GM12878 (cell line): ENCODE measurements around the gene ZC3H7B. TPM values are rescaled to one million over a fixed set of nuclear protein-coding genes. Genes with fewer than 3 reads are reported as not detected.

Source experiments
- ATAC-seq: fragments of 200-7000 bp; cut with Tn5 transposase; 3 replicates; pipeline ENCODE4 v1.9.1; 2020; ENCODE audit warnings: mild to moderate bottlenecking, moderate library complexity
- BruUV-seq: library from RNA; stranded (reverse); fragments of 400-500 nt; replicated peaks from 2 replicates; lab custom pipeline; 2021; lab: Mats Ljungman, UMichigan
- CTCF ChIA-PET: fragments of 300-600 bp; sonication (Branson Sonifier 250); formaldehyde crosslinking; extraction: SDS; loops from one replicate; lab custom pipeline; 2021; ENCODE audit warnings: inconsistent platforms; lab: Yijun Ruan, JAX
- POLR2A ChIA-PET: fragments of 350-600 bp; formaldehyde crosslinking; extraction: SDS; loops from one replicate; lab custom pipeline; 2021; ENCODE audit warnings: inconsistent platforms; lab: Charles Lee
- RAD21 ChIA-PET: fragments of 300-600 bp; sonication (Branson Sonifier 250); formaldehyde crosslinking; loops from one replicate; lab custom pipeline; 2023; ENCODE audit warnings: antibody characterized with exemption; ENCODE audit not compliant: unreplicated experiment; lab: Charles Lee
- SMC1A ChIA-PET: fragments of 300-600 bp; sonication (Branson Sonifier 250); formaldehyde crosslinking; loops from one replicate; lab custom pipeline; 2023; ENCODE audit not compliant: unreplicated experiment, uncharacterized antibody; lab: Charles Lee
- DNase-seq: peaks from one replicate; pipeline ENCODE4 v3.0.0-alpha.2; 2011; ENCODE audit warnings: low read depth, low spot score
- FAIRE-seq: peaks from 3 replicates; lab custom pipeline; 2011; peaks lifted over from hg19 to GRCh38; lab: Jason Lieb, UNC
- H2AFZ ChIP-seq: 2 replicates; pipeline ENCODE4 v1.6.0; 2011; ENCODE audit warnings: low read depth, low read length, control low read depth; ENCODE audit not compliant: control insufficient read depth
- H3K27ac ChIP-seq: 2 replicates; pipeline ENCODE4 v1.5.1; 2011; ENCODE audit warnings: control low read depth; ENCODE audit not compliant: control insufficient read depth, insufficient read depth
- H3K27me3 ChIP-seq, 2 experiments: replicated peaks in 1 of 2; 2 replicates each; pipeline versions ENCODE4 v1.6.0 to v1.6.1; 2011; ENCODE audit warnings: low read length in 1 of 2; ENCODE audit not compliant: control insufficient read depth in 2 of 2, insufficient read depth in 2 of 2
- H3K36me3 ChIP-seq, 2 experiments: 2 replicates each; pipeline ENCODE4 v1.5.1; 2011; ENCODE audit warnings: low read length in 1 of 2; ENCODE audit not compliant: control insufficient read depth in 2 of 2, insufficient read depth in 2 of 2
- H3K4me1 ChIP-seq: 2 replicates; pipeline ENCODE4 v1.6.1; 2011; ENCODE audit warnings: mild to moderate bottlenecking, low read length, moderate library complexity, mixed read lengths; ENCODE audit not compliant: control insufficient read depth, insufficient read depth
- H3K4me2 ChIP-seq: 2 replicates; pipeline ENCODE4 v1.6.0; 2011; ENCODE audit warnings: control low read depth; ENCODE audit not compliant: control insufficient read depth, insufficient read depth
- H3K4me3 ChIP-seq: fragments of 200-600 bp; sonication (generic); 2 replicates; pipeline ENCODE4 v1.5.1; 2016
- H3K79me2 ChIP-seq: 2 replicates; pipeline ENCODE4 v1.6.0; 2011; ENCODE audit warnings: low read length; ENCODE audit not compliant: control insufficient read depth, insufficient read depth
- H3K9ac ChIP-seq: 2 replicates; pipeline ENCODE4 v1.8.0; 2011; ENCODE audit warnings: low read length, control low read depth, mixed read lengths; ENCODE audit not compliant: control insufficient read depth, insufficient read depth
- H3K9me3 ChIP-seq: replicated peaks from 3 replicates; pipeline ENCODE4 v1.5.1; 2011; ENCODE audit warnings: mild to moderate bottlenecking, low read length; ENCODE audit not compliant: control insufficient read depth, insufficient read depth
- H4K20me1 ChIP-seq: 2 replicates; pipeline ENCODE4 v1.6.0; 2011; ENCODE audit not compliant: control insufficient read depth, insufficient read depth
- CREM ChIP-seq: IDR thresholded peaks from 2 replicates; pipeline ENCODE4 v1.6.1; 2014; ENCODE audit warnings: antibody characterized with exemption, low read depth
- HDGF ChIP-seq: fragments of 450-650 bp; IDR thresholded peaks from 2 replicates; pipeline ENCODE4 v1.6.1; 2016; ENCODE audit warnings: antibody characterized with exemption
- MYB ChIP-seq: fragments of 150-350 bp; IDR thresholded peaks from 2 replicates; pipeline ENCODE4 v1.6.1; 2014; ENCODE audit warnings: mild to moderate bottlenecking, low read depth, low read length, borderline replicate concordance
- NFYB ChIP-seq: IDR thresholded peaks from 2 replicates; pipeline ENCODE4 v1.6.1; 2011; ENCODE audit warnings: low read depth, mild to moderate bottlenecking, low read length, improper control_type of control experiment, moderate library complexity; ENCODE audit not compliant: insufficient read depth
- POU2F2 ChIP-seq: IDR thresholded peaks from 3 replicates; pipeline ENCODE4 v1.6.1; 2011; ENCODE audit warnings: low read depth, mild to moderate bottlenecking, low read length, borderline replicate concordance
- RUNX3 ChIP-seq: IDR thresholded peaks from 2 replicates; pipeline ENCODE4 v1.6.1; 2012; ENCODE audit warnings: low read length, inconsistent platforms
- SP1 ChIP-seq: IDR thresholded peaks from one replicate; pipeline ENCODE4 v1.6.1; 2011; ENCODE audit warnings: low read depth, low read length
- SPI1 ChIP-seq: IDR thresholded peaks from 2 replicates; pipeline ENCODE4 v1.6.1; 2011; ENCODE audit warnings: low read depth, mild to moderate bottlenecking, low read length, moderate library complexity, borderline replicate concordance; ENCODE audit not compliant: insufficient read depth
- TARDBP ChIP-seq: IDR thresholded peaks from 2 replicates; pipeline ENCODE4 v1.6.1; 2016; ENCODE audit warnings: borderline replicate concordance
- TBL1XR1 ChIP-seq: IDR thresholded peaks from 2 replicates; pipeline ENCODE4 v1.6.1; 2012; ENCODE audit warnings: low read depth, low read length, improper control_type of control experiment
- TCF12 ChIP-seq: IDR thresholded peaks from 2 replicates; pipeline ENCODE4 v1.6.1; 2011; ENCODE audit warnings: low read depth, mild to moderate bottlenecking, low read length
- ZNF217 ChIP-seq: fragments of 450-650 bp; IDR thresholded peaks from 2 replicates; pipeline ENCODE4 v1.6.1; 2017; ENCODE audit warnings: antibody characterized with exemption, mild to moderate bottlenecking
- WGBS: methylation state at CpG from one replicate; pipeline ENCODE4 v1.1.6; 2016; ENCODE audit warnings: low lambda C conversion rate; ENCODE audit not compliant: insufficient replicate concordance, insufficient coverage; ENCODE audit errors: missing lambda C conversion rate; 5-methylcytosine and 5-hydroxymethylcytosine counted together
- in situ Hi-C: fragments of 300-500 bp; cut with MboI; formaldehyde crosslinking; loops from 9 replicates; pipeline ENCODE4 v1.14.3; 2018; ENCODE audit warnings: mixed read lengths
- intact Hi-C: fragments of 100-400 bp; cut with micrococcal nuclease; formaldehyde crosslinking; loops from one replicate; pipeline ENCODE4 v1.14.2; 2022; ENCODE audit not compliant: unreplicated experiment
- polyA plus RNA-seq, 11 experiments: library from polyadenylated mRNA; depleted of rRNA in 4 of 11; unstranded in 6 of 11; stranded (reverse) in 5 of 11; fragments of >200 nt; fragmentation: Nextera tagmentation in 4 of 11; fragmentation: Illumina TruSeq in 1 of 11; extraction: Ambion mirVana in 4 of 11; extraction: Trizol in 1 of 11; gene quantifications; 1 replicate in 1 of 11; 2 replicates in 10 of 11; pipeline versions ENCODE4 v1.2.1 to v1.2.3, GENCODE V29; 2011 to 2016; ENCODE audit warnings: inconsistent platforms in 2 of 11, missing spikeins in 2 of 11, low read depth in 1 of 11
- total RNA-seq, 4 experiments: library from RNA; depleted of rRNA in 3 of 4; stranded (reverse); fragments of >200 nt in 3 of 4; fragmentation: Illumina TruSeq in 1 of 4; extraction: Trizol in 1 of 4; gene quantifications; 2 replicates each; pipeline versions ENCODE4 v1.2.1 to v1.2.3, GENCODE V29; 2013 to 2021
- TF ChIP-seq, protein P1 (sequence below): fragments of 450-650 bp; IDR thresholded peaks from 2 replicates; pipeline ENCODE4 v1.6.1; 2016; ENCODE audit warnings: mild to moderate bottlenecking, moderate library complexity, borderline replicate concordance

The ZC3H7B gene
- total and polyA plus RNA-seq, 10 of the 15 experiments (the other 5 are each of a cell fraction or from before 2014, with no cell fraction given), result 0.26 to 52.3 (median 22.4) TPM

DNA sequence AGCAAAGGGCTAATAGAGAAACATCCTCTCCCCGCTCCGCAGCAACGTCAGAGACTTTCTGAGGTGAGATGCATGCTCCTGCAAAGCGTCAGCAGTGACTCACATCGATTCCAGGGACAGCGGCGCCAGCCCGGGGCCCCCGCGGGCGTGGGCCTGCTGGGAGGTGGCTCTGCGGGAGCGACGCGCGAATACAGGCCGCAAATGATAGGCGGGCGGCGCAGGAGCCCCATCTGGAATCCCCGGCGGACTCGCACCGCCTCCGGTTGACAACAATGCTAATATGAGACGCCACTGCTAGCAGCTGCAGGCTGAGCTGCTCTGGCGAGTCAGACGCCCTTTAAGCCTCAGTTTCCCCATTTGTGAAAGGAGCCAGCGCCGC, 15.9 kb upstream of the ZC3H7B start (continued):
- TF ChIP-seq RUNX3 (peak; percentile 29), ZNF217 (no peak)
- TF ChIP-seq, all 136 proteins: peak for 14

DNA sequence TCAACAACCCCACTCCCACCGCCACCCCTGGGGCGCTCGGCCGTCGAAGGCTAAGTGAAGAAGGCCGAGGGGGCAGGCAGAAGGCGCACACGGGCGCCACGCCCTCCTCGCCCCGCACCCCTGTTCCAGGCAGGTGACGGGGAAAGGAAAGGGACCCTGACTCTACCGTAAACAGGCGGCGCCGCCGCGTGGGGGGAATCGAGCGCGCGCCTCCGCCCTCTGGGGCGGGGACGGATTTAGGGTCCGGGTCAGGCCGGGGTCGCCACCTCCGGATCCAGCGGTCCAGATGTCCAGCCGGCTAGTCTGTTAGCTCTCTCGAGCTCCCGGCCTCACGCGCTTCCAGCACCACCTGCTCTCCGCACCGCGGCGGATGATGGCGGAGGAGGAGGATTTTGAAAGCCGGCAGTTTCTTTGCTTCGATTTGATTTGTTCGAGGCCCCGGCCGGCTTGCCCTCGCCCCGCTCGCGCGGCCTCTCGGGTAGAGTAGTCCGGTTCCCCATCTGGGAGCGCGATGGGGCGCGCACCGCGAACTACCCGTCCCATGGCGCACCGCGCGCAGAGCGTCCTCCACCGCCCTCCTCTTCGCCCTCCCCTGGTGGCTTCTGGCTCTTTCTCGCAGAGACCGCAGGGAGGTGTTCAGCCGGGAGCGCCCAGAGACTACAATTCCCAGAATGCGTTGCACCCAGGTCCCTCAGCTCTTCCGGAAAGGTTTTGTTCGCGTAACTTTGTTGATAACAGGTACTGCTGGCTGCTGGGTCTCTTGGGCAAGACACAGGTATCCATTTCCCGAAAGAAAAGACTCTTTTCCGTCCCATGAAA, 15.3 kb upstream of the ZC3H7B start, which contains the start of gene RANGAP1:
Gene RANGAP1 (minus strand): TSS at position 368 of the 819 bp plus-strand sequence. CDS start 5,143 bp downstream, outside the sequence.
- Histone ChIP-seq H3K27me3 (no peaks in the 10 kb centered on the region), H3K9me3 (no peaks in the 10 kb centered on the region), H3K4me2 (peak within 1 kb of the TSS; percentile 90), H3K27ac (peak within 1 kb of the TSS; percentile 81), H2AFZ (peak within 1 kb of the TSS; percentile 95), H3K4me3 (peak within 1 kb of the TSS; percentile 96), H3K36me3 (no peaks in the 10 kb centered on the region; a peak in 3 of 4 replicates), H3K9ac (peak within 1 kb of the TSS; percentile 87), H4K20me1 (no peaks in the 10 kb centered on the region), H3K79me2 (peaks cover 25% of the 10 kb centered on the region), H3K4me1 (peaks cover 7% of the 10 kb centered on the region)
- under 1% methylated on average over 63 of the region's 77 CpGs for WGBS
- DNase-seq, result peak; percentile 98
- BruUV-seq, result TSS peak; percentile 72
- intact Hi-C loops (loop anchor here (1.0 kb wide), 1 partner anchor 95 kb away; the partner anchor contains the start of gene TEF), in situ Hi-C loops (no loop called here)
- SMC1A ChIA-PET, result interaction anchor here (0.8 to 1.5 kb wide), 6 partner anchors 11 to 363 kb away, joined by 3 to 4 read pairs (median 4); partner anchors contain the start of gene ZC3H7B
- ATAC-seq, result peak; percentile 98
- CTCF ChIA-PET, result interaction anchor here (0.8 to 2.0 kb wide), 7 partner anchors 15 to 363 kb away, joined by 3 to 7 read pairs (median 3); partner anchors contain the start of gene ZC3H7B
- peak; percentile 86 for FAIRE-seq
- RAD21 ChIA-PET, result interaction anchor here (0.6 to 2.1 kb wide), 7 partner anchors 15 to 470 kb away, joined by 3 to 12 read pairs (median 4); partner anchors contain the start of genes ACO2, PHF5A, TEF and ZC3H7B
- POLR2A ChIA-PET, result interaction anchor here (0.6 to 2.0 kb wide), 7 partner anchors 10 to 334 kb away, joined by 3 to 19 read pairs (median 3); partner anchors contain the start of genes TEF and ZC3H7B
- TF ChIP-seq TARDBP, result peak; percentile 92
- TF ChIP-seq SPI1, result no peak
- peak; percentile 72 for TF ChIP-seq SP1
- peak; percentile 85 for TF ChIP-seq CREM
- 0 out of 2 replicates have a peak, but pooled peaks have one; percentile 77 for TF ChIP-seq HDGF
- TF ChIP-seq, protein P1, sequence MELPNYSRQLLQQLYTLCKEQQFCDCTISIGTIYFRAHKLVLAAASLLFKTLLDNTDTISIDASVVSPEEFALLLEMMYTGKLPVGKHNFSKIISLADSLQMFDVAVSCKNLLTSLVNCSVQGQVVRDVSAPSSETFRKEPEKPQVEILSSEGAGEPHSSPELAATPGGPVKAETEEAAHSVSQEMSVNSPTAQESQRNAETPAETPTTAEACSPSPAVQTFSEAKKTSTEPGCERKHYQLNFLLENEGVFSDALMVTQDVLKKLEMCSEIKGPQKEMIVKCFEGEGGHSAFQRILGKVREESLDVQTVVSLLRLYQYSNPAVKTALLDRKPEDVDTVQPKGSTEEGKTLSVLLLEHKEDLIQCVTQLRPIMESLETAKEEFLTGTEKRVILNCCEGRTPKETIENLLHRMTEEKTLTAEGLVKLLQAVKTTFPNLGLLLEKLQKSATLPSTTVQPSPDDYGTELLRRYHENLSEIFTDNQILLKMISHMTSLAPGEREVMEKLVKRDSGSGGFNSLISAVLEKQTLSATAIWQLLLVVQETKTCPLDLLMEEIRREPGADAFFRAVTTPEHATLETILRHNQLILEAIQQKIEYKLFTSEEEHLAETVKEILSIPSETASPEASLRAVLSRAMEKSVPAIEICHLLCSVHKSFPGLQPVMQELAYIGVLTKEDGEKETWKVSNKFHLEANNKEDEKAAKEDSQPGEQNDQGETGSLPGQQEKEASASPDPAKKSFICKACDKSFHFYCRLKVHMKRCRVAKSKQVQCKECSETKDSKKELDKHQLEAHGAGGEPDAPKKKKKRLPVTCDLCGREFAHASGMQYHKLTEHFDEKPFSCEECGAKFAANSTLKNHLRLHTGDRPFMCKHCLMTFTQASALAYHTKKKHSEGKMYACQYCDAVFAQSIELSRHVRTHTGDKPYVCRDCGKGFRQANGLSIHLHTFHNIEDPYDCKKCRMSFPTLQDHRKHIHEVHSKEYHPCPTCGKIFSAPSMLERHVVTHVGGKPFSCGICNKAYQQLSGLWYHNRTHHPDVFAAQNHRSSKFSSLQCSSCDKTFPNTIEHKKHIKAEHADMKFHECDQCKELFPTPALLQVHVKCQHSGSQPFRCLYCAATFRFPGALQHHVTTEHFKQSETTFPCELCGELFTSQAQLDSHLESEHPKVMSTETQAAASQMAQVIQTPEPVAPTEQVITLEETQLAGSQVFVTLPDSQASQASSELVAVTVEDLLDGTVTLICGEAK, result peak; percentile 99
- TF ChIP-seq NFYB, result peak; percentile 54; the same call in 1 of the 2 replicates
- TF ChIP-seq POU2F2, result peak; percentile 68; the same call in 2 of the 3 replicates
- TF ChIP-seq TCF12, result no peak; the same call in 1 of the 2 replicates
- TF ChIP-seq MYB, result 0 out of 2 replicates have a peak, but pooled peaks have one; percentile 26
- peak; percentile 86 for TF ChIP-seq TBL1XR1
